HepG2 (cell line): ENCODE measurements around the gene UBP1. TPM values are rescaled to one million over a fixed set of nuclear protein-coding genes. Genes with fewer than 3 reads are reported as not detected.

Experiments
- ATF7 ChIP-seq, 2 experiments: fragments of 450-650 bp in 1 of 2; sonication (generic) in 1 of 2; formaldehyde crosslinking in 1 of 2; IDR thresholded peaks; 2 replicates each; pipeline versions ENCODE4 v1.4.0 to v1.6.1; 2016 to 2020; ENCODE audit warnings: antibody characterized with exemption in 1 of 2, mild to moderate bottlenecking in 1 of 2, missing genetic modification reagents in 1 of 2
- KMT2A ChIP-seq: sonication (generic); formaldehyde crosslinking; IDR thresholded peaks from 2 replicates; pipeline ENCODE4 v1.4.0; 2020; ENCODE audit warnings: missing genetic modification reagents
- MATR3 ChIP-seq: sonication (generic); formaldehyde crosslinking; IDR thresholded peaks from 2 replicates; pipeline ENCODE4 v1.4.0; 2020; ENCODE audit warnings: missing genetic modification reagents
- MIXL1 ChIP-seq: IDR thresholded peaks from 2 replicates; pipeline ENCODE4 v1.6.1; 2016
- MXI1 ChIP-seq: IDR thresholded peaks from 3 replicates; pipeline ENCODE4 v1.6.1; 2012; ENCODE audit warnings: low read depth, low read length, inconsistent platforms, borderline replicate concordance
- MYPOP ChIP-seq: sonication (generic); formaldehyde crosslinking; IDR thresholded peaks from 2 replicates; pipeline ENCODE4 v1.8.1; 2023; ENCODE audit warnings: mild to moderate bottlenecking, moderate library complexity, missing genetic modification reagents
- NCOR1 ChIP-seq: fragments of 200-600 bp; sonication (generic); IDR thresholded peaks from 2 replicates; pipeline ENCODE4 v1.7.0; 2017; ENCODE audit warnings: antibody characterized with exemption, low read length, borderline replicate concordance
- NFKB2 ChIP-seq: sonication (generic); formaldehyde crosslinking; IDR thresholded peaks from 2 replicates; pipeline ENCODE4 v1.4.0; 2020; ENCODE audit warnings: missing genetic modification reagents, borderline replicate concordance
- NR1H2 ChIP-seq: sonication (generic); formaldehyde crosslinking; IDR thresholded peaks from 2 replicates; pipeline ENCODE4 v1.8.1; 2022; ENCODE audit warnings: low read depth, missing genetic modification reagents, borderline replicate concordance
- PITX1 ChIP-seq: sonication (generic); formaldehyde crosslinking; IDR thresholded peaks from 2 replicates; pipeline ENCODE4 v1.5.1; 2020; ENCODE audit warnings: mild to moderate bottlenecking, missing genetic modification reagents
- SIN3B ChIP-seq: fragments of 150-350 bp; IDR thresholded peaks from 2 replicates; pipeline ENCODE4 v1.6.1; 2014; ENCODE audit warnings: low read length
- SYNCRIP ChIP-seq: fragments of 200-400 bp; formaldehyde crosslinking; IDR thresholded peaks from 2 replicates; pipeline ENCODE4 v1.6.1; 2018; ENCODE audit warnings: mild to moderate bottlenecking, low read depth, low read length; ENCODE audit not compliant: insufficient read depth
- ZBTB3 ChIP-seq: sonication (generic); formaldehyde crosslinking; IDR thresholded peaks from 2 replicates; pipeline ENCODE4 v1.4.0; 2020; ENCODE audit warnings: low read depth, mild to moderate bottlenecking, moderate library complexity, missing genetic modification reagents, borderline replicate concordance
- ZFX ChIP-seq: sonication (generic); formaldehyde crosslinking; IDR thresholded peaks from 2 replicates; pipeline ENCODE4 v1.4.0; 2020; ENCODE audit warnings: mild to moderate bottlenecking, low read depth, missing genetic modification reagents, moderate library complexity
- ZNF276 ChIP-seq: sonication (generic); formaldehyde crosslinking; IDR thresholded peaks from 2 replicates; pipeline ENCODE4 v1.4.0; 2020; ENCODE audit warnings: mild to moderate bottlenecking, low read depth, missing genetic modification reagents
- ZNF652 ChIP-seq: IDR thresholded peaks from 2 replicates; pipeline ENCODE4 v1.6.1; 2016; ENCODE audit warnings: low read depth, borderline replicate concordance
- ZNF761 ChIP-seq: sonication (generic); formaldehyde crosslinking; conservative IDR thresholded peaks from 2 replicates; pipeline ENCODE4 v1.4.0; 2020; ENCODE audit warnings: mild to moderate bottlenecking, missing genetic modification reagents
- ZNF816 ChIP-seq: sonication (generic); formaldehyde crosslinking; IDR thresholded peaks from 2 replicates; pipeline ENCODE4 v1.8.0; 2022; ENCODE audit warnings: missing genetic modification reagents, mild to moderate bottlenecking, borderline replicate concordance
- polyA plus RNA-seq, 8 experiments: library from polyadenylated mRNA; depleted of rRNA in 3 of 8; stranded (reverse) in 7 of 8; unstranded in 1 of 8; fragments of >200 nt; fragmentation: Illumina TruSeq in 4 of 8; extraction: Trizol in 4 of 8; gene quantifications; 2 replicates each; pipeline versions ENCODE4 v1.2.1 to v1.2.3, GENCODE V29; 2011 to 2016; ENCODE audit warnings: low read depth in 4 of 8, missing spikeins in 1 of 8, mixed read lengths in 1 of 8; ENCODE audit not compliant: insufficient read depth in 1 of 8
- total RNA-seq, 5 experiments: library from RNA; depleted of rRNA; stranded (reverse); fragments of >200 nt; fragmentation: Illumina TruSeq; extraction: Trizol; gene quantifications; 2 replicates each; pipeline ENCODE4 v1.2.3, GENCODE V29; 2016; ENCODE audit warnings: low read depth in 1 of 5
- TF ChIP-seq, protein P1 (sequence below): sonication (generic); formaldehyde crosslinking; IDR thresholded peaks from 2 replicates; pipeline ENCODE4 v1.4.0; 2020; ENCODE audit warnings: missing genetic modification reagents
- TF ChIP-seq, protein P2 (sequence below): sonication (generic); formaldehyde crosslinking; IDR thresholded peaks from 2 replicates; pipeline ENCODE4 v1.4.0; 2020; ENCODE audit warnings: missing genetic modification reagents
- TF ChIP-seq, protein P3 (sequence below), 2 experiments: fragments of 450-650 bp in 1 of 2; sonication (generic) in 1 of 2; formaldehyde crosslinking; IDR thresholded peaks; 2 replicates each; pipeline versions ENCODE4 v1.5.0 to v1.8.0; 2020 to 2022; ENCODE audit warnings: mild to moderate bottlenecking in 1 of 2, missing genetic modification reagents in 1 of 2

UBP1 gene
- total and polyA plus RNA-seq, 2 of the 13 experiments (the other 11 are each of a cell fraction or from before 2014, with no cell fraction given) = 48.3 to 79.9 TPM

DNA sequence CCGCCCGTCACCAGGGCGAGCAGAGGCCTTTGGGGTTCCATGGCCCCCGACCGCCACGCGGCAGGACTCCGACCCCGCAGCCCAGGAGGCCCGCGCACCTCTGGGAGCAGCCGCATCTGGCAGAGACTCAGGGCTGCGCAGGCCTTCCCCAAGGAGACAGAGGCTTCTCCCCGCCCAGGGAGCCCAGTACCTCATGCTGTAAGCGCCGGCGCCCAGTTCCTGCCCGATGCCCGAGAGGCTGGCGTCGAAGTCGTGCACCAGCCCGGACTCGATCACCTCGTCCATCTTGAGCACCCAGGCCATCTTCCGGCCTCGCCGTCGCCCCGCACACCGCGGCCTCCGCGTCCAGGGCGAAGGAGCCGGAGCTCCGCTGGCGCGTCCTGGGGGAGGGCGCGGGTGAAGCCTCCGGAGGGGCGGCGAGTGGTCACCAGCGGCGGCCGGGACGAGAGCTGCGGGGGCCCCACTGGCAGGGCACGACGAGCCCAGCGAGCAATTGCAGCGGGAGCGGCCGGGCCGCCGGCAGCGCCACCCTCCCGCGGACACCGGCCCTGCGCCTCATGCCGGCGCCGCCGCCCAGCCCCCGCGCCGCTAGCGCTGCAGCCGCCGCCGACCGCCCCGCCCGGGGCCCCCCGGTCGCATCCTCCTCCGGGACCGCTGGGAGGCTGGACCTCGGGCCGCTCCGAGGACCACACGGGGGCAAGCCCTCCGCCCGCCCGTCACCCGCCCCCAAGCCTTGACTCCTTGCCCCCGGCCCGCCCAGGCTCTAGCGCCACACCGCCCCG is 468 bp downstream of the UBP1 start (continued):
- TF ChIP-seq, protein P1, sequence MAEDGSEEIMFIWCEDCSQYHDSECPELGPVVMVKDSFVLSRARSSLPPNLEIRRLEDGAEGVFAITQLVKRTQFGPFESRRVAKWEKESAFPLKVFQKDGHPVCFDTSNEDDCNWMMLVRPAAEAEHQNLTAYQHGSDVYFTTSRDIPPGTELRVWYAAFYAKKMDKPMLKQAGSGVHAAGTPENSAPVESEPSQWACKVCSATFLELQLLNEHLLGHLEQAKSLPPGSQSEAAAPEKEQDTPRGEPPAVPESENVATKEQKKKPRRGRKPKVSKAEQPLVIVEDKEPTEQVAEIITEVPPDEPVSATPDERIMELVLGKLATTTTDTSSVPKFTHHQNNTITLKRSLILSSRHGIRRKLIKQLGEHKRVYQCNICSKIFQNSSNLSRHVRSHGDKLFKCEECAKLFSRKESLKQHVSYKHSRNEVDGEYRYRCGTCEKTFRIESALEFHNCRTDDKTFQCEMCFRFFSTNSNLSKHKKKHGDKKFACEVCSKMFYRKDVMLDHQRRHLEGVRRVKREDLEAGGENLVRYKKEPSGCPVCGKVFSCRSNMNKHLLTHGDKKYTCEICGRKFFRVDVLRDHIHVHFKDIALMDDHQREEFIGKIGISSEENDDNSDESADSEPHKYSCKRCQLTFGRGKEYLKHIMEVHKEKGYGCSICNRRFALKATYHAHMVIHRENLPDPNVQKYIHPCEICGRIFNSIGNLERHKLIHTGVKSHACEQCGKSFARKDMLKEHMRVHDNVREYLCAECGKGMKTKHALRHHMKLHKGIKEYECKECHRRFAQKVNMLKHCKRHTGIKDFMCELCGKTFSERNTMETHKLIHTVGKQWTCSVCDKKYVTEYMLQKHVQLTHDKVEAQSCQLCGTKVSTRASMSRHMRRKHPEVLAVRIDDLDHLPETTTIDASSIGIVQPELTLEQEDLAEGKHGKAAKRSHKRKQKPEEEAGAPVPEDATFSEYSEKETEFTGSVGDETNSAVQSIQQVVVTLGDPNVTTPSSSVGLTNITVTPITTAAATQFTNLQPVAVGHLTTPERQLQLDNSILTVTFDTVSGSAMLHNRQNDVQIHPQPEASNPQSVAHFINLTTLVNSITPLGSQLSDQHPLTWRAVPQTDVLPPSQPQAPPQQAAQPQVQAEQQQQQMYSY (CRISPR knock-in tag) = no peak
- TF ChIP-seq ZBTB3 (CRISPR knock-in tag) = no peak
- TF ChIP-seq, protein P2, sequence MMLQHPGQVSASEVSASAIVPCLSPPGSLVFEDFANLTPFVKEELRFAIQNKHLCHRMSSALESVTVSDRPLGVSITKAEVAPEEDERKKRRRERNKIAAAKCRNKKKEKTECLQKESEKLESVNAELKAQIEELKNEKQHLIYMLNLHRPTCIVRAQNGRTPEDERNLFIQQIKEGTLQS (CRISPR knock-in tag) = no peak
- no peak for TF ChIP-seq ZNF652 (CRISPR knock-in tag)
- no peak for TF ChIP-seq NCOR1
- 0 out of 2 replicates have a peak, but pooled peaks have one; percentile 68 for TF ChIP-seq MYPOP (CRISPR knock-in tag)
- TF ChIP-seq ZFX = peak; percentile 82
- no peak for TF ChIP-seq ZNF276 (CRISPR knock-in tag)
- TF ChIP-seq, protein P3, sequence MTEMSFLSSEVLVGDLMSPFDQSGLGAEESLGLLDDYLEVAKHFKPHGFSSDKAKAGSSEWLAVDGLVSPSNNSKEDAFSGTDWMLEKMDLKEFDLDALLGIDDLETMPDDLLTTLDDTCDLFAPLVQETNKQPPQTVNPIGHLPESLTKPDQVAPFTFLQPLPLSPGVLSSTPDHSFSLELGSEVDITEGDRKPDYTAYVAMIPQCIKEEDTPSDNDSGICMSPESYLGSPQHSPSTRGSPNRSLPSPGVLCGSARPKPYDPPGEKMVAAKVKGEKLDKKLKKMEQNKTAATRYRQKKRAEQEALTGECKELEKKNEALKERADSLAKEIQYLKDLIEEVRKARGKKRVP (CRISPR knock-in tag; IDR thresholded peaks at IDR 0.05) = no peak
- no peak for TF ChIP-seq ZNF816 (CRISPR knock-in tag)
- TF ChIP-seq PITX1 (CRISPR knock-in tag) = peak; percentile 36; the same call in 1 of the 2 replicates
- no peak for TF ChIP-seq MATR3 (CRISPR knock-in tag)
- no peak for TF ChIP-seq ATF7 (IDR thresholded peaks at IDR 0.05)
- no peak for TF ChIP-seq ATF7 (CRISPR knock-in tag; IDR thresholded peaks at IDR 0.05)
- no peak for TF ChIP-seq MIXL1 (CRISPR knock-in tag)
- 0 out of 2 replicates have a peak, but pooled peaks have one; percentile 11 for TF ChIP-seq NR1H2 (CRISPR knock-in tag)
- TF ChIP-seq KMT2A = peak; percentile 76
- no peak for TF ChIP-seq ZNF761 (CRISPR knock-in tag)
- no peak for TF ChIP-seq SIN3B
- no peak for TF ChIP-seq MXI1
- TF ChIP-seq SYNCRIP = no peak
- peak; percentile 38; the same call in 1 of the 2 replicates for TF ChIP-seq NFKB2 (CRISPR knock-in tag)
